ENCODE data around the gene G6PD.

The G6PD gene

GRCh38 chrX:154534526-154535322, 11.9 kb downstream of the G6PD start:
- TF ChIP-seq, protein P1, sequence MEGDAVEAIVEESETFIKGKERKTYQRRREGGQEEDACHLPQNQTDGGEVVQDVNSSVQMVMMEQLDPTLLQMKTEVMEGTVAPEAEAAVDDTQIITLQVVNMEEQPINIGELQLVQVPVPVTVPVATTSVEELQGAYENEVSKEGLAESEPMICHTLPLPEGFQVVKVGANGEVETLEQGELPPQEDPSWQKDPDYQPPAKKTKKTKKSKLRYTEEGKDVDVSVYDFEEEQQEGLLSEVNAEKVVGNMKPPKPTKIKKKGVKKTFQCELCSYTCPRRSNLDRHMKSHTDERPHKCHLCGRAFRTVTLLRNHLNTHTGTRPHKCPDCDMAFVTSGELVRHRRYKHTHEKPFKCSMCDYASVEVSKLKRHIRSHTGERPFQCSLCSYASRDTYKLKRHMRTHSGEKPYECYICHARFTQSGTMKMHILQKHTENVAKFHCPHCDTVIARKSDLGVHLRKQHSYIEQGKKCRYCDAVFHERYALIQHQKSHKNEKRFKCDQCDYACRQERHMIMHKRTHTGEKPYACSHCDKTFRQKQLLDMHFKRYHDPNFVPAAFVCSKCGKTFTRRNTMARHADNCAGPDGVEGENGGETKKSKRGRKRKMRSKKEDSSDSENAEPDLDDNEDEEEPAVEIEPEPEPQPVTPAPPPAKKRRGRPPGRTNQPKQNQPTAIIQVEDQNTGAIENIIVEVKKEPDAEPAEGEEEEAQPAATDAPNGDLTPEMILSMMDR (IDR thresholded peaks at IDR 0.05; ENCODE audit: low read depth, low read length, missing control alignments), result peak; percentile 86
- DNase-seq (ENCODE audit: low read depth), result no peak
- H3K4me3 ChIP-seq (ENCODE audit: low read depth, low read length), result no peak overlapping the region

GRCh38 chrX:154532690-154533089, 14.0 kb downstream of the G6PD start:
- H3K4me3 ChIP-seq (ENCODE audit: low read depth, low read length), result no peak overlapping the region
- TF ChIP-seq, protein P1 (IDR thresholded peaks at IDR 0.05; ENCODE audit: low read depth, low read length, missing control alignments), result no peak
- no peak for DNase-seq (ENCODE audit: low read depth)

DNA sequence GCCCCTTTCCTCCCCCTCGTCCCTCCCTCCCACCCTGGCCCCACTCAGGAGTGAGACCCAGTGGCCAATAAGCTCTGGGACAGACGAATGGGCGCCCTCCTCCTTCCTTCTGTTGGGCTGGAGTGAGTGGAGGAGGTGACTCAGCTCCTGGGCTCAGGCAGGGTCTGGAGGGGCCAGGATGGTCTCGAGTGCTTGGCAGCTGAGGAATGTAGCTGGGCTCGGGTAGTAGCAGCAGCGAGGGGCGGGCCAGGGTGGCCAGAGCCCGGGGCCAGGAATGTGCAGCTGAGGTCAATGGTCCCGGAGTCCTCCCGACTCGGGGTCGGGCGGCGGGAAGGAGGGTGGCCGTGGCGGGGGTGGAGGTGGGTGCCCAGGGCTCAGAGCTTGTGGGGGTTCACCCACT, 15.0 kb downstream of the G6PD start:
- TF ChIP-seq, protein P1 (IDR thresholded peaks at IDR 0.05; ENCODE audit: low read depth, low read length, missing control alignments), result no peak
- no peak for DNase-seq (ENCODE audit: low read depth)
- H3K4me3 ChIP-seq (ENCODE audit: low read depth, low read length), result no peak overlapping the region

GRCh38 chrX:154530286-154530685, 16.4 kb downstream of the G6PD start:
- TF ChIP-seq, protein P1 (IDR thresholded peaks at IDR 0.05; ENCODE audit: low read depth, low read length, missing control alignments), result no peak
- no peak overlapping the region for H3K4me3 ChIP-seq (ENCODE audit: low read depth, low read length)
- DNase-seq (ENCODE audit: low read depth), result no peak

- no peak overlapping the region for H3K4me3 ChIP-seq (ENCODE audit: low read depth, low read length)
- TF ChIP-seq, protein P1 (IDR thresholded peaks at IDR 0.05; ENCODE audit: low read depth, low read length, missing control alignments), result no peak
- no peak for DNase-seq (ENCODE audit: low read depth)
These were observed 17.4 kb downstream of the G6PD start for GRCh38 chrX:154529206-154529612.

GRCh38 chrX:154526901-154527675, 19.6 kb downstream of the G6PD start:
- TF ChIP-seq, protein P1 (IDR thresholded peaks at IDR 0.05; ENCODE audit: low read depth, low read length, missing control alignments), result peak; percentile 53
- DNase-seq (ENCODE audit: low read depth), result no peak
- H3K4me3 ChIP-seq (ENCODE audit: low read depth, low read length), result no peak overlapping the region

All from GM12864 (cell line).